Right renal pelvis (tissue), 4 donors: ENCODE results near the gene LY6G5C. TPM values are rescaled to one million over a fixed set of nuclear protein-coding genes. Genes with fewer than 3 reads are reported as not detected.

Experiments used
- DNase-seq, 4 donors: peaks; one replicate each; pipeline ENCODE4 v3.0.0-alpha.2; 2013; ENCODE audit warnings: low read depth in 4 of 4, low spot score in 3 of 4, missing footprints in 1 of 4
- polyA plus RNA-seq, 4 donors: library from polyadenylated mRNA; unstranded; fragments of 120-200 nt; gene quantifications; one replicate each; pipeline ENCODE4 v1.2.1, GENCODE V29; 2013; ENCODE audit not compliant: insufficient read length in 4 of 4

Gene LY6G5C
- polyA plus RNA-seq, 4 donors, result 2.4 to 3.3 (median 2.7) TPM

GRCh38 chr6:31663961-31664789, 16.7 kb downstream of the LY6G5C start:
- no peak for DNase-seq

- DNase-seq, result no peak
These were observed 17.5 kb downstream of the LY6G5C start for GRCh38 chr6:31663126-31663960.

- no peak for DNase-seq
These were observed 18.6 kb downstream of the LY6G5C start for GRCh38 chr6:31662124-31662723.

DNA sequence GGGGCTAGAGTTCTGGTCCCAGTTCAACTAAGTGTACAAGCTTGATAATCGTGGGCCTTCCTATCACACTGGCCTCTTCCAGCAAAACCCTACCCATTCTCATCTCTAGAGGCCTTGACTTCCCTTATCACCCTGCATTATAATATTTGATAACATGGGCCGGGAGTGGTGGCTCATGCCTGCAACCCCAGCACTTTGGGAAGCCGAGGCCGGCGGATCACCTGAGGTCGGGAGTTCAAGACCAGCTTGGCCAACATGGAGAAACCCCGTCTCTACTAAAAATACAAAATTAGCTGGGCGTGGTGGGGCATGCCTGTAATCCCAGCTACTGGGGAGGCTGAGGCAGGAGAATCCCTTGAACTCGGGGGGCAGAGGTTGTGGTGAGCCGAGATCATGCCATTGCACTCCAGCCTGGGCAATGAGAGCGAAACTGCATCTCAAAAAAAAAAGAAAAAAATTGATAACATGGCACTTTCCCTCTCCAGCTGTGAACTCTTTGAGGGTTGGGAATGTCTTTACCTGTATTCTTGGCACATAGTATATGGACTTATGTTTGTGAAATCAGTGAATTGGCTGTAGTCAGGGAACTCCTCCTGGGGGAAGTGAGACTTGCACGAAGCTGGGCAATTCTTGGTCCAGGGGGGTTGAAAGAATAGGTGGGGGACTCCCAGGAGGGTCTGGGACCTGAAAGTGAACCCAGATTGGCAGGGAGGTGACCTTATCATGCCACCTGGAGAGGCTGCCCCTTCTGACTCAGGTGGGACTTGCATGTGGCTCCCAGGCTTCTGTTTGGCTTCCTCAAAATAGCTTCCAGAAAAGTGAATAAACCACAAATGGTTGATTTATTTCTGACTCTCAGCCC, 19.4 kb downstream of the LY6G5C start:
- no peak for DNase-seq

DNA sequence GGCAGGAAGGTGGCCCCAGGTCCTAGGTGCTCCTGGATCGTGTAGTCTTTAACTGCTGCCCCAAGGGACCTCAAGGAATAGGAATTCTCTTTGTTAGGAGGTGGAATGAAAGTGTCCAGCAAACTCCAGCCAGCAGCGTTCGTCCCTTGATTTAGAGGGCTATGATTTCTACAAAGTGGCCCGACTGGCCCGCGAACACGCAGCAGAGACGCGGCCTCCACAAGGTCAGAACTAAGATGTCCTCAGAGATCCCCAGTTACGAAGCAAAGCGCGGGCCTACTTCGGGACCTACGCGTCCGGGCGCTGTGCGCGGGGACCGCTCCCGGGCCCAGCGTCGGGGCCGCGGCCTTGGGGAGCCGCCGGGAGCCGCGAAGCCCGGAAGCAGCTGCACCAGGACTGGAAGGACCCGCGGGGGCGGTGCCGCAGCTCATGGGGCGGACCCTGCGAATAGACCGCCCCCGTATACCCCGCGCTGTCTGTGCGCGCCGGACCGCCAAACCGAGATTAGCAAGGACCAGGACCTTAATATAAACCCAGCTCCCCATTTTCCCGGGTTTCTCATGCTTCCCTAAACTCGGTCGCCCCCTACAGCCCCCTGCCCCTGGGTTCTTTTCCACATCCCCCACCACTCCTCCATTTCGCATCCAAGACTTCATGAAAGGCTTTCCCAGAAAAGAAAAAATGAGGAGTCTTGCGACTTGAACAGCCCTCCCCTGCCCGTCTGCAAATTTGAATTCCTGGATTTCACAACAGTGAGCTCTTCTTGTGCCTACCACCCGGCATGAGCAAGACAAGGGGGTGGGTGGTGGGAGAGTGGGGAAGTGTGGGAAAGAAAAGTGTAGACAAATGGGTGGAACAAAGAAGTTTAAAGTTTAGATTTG, 20.2 kb downstream of the LY6G5C start, which contains the start of gene C6orf47:
Gene C6orf47 (minus strand): TSS at position 398 of the 881 bp plus-strand sequence. CDS start 831 bp downstream, outside the sequence.
- peak in 1 of 4 donors; percentile 63 for DNase-seq

DNA sequence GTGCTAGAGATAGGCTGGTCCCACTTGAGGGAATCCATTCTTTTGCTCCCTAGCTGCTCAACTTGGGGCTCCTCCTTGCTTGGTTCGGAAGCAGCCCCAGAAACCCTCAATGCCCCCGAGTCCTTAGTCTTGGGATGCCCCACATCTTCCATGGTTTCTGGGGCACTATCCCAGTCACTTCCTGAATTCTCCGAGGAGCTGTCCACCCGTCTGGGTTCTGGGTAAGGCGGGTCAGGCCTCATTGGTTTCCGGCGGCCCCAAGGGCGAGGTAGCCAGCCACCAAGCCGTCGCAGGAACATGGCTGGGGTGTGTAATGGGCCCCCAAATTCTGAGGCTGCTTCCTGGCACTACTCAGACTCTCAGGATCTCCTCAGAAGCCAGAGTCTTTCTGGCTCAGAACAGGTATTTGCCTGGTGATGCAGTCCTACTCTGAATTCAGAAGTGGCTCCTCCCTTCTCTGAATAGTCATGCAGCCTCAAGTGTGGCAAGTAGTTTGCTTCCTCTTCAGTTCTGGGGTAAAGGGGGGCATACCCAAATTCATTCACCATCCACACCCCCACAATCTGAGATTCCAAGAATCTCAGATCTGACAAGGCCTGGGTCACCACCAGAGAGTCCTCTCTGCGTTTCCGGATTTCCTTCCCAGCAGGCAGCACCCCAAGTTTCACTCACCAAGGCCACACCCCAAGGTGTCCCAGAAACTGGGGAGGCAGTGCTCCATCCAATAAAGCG, 21.1 kb downstream of the LY6G5C start:
- DNase-seq, result no peak

DNA sequence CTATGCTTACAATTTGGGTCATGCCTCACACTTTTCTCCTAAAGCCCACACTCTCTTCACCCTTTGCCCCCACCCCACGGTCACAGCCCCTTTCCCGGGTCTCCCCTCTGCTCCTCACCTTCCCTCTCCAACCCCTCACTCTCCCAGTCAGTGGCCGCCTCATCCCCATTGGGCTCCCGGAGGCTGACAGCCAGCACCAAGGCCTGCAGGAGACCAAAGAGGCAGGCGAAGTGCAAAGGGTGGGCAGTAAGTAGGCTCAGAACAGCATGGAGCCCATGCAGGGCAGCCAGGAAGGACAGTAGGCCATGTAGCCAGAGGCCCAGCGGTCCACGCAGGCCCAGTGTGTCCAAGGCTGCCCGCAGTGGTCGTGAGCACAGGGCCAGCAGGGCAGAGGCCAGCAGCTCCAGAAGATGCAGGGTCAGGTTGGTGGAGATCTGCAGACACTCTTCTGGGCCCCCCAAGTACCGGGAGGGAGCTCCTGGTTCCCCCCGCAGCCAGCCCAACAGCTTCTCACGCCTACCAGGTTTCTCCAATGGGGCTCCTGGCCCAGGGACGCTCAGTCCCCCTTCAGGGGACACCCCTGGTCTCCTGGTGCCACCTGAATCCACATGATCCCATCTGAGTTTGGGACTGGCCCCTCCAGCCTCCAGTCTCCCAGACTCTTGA, 21.8 kb downstream of the LY6G5C start:
- DNase-seq, result no peak

DNA sequence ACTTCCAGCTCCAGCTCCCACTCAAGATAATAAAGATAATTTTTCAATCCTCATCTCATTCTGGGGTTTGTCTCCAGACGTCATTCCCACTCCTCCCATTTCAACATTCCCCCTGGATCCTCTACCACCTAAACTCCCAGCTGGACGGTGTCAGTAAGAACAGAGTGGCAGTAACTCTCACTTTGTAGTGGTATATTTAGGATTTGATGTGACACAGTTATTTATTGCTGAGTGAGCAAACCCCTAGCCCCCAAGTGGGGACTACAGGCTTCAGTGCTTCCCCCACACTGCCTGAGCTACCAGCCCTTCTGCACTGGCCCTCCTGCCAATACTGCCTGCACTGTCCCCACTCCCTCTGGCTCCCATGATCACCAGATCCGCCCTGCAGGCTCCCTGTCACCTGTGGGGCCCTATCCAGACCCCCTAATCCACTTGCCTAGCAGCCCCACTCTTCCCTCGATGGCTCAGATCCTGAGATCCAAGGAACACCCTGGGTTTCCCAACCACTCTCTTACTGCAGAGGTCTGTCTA, 22.6 kb downstream of the LY6G5C start:
- DNase-seq, result no peak

GRCh38 chr6:31657406-31658157, 23.3 kb downstream of the LY6G5C start:
- DNase-seq, result no peak

DNA sequence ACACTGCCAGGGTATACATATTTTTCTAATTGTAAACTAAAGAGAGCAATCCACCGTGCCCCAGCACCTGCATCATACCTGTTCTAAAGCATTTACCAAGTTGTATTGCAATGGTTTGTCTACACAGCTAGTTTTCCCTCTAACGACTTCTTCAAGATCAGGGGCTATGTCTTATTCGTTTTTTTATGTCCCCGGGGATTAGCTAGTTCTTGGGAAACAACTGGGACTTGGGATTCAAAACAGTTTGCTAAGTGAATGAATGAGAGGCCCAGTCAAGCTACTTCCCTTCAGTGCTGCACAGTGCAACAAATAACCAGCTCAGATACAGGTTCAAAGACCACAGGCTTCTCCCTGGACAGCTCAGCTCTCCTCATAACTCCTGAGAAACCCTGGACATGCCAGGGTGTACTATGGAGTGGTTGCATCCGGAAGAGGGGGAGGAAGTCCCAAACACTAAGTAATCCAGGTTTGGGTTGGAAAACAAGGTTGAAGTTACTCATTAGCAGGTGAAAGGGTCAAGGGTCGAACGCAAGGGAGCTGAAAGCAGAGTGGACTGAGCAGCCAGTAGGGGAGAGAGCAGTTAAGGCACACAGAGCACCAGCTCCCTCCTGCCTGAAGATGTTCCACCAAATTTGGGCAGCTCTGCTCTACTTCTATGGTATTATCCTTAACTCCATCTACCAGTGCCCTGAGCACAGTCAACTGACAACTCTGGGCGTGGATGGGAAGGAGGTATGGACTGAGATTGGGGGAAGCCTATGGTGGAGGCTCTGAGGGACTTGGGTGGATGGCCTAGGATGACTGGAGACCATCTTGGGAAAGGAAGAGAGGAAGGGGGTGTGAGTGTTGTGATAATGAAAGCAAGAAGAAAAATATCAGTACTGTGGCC, 25.3 kb downstream of the LY6G5C start, which contains the start of gene APOM:
Gene APOM (plus strand): TSS at position 546 of the 889 bp plus-strand sequence. CDS start 73 bp downstream, at position 619.
- DNase-seq, result no peak

DNA sequence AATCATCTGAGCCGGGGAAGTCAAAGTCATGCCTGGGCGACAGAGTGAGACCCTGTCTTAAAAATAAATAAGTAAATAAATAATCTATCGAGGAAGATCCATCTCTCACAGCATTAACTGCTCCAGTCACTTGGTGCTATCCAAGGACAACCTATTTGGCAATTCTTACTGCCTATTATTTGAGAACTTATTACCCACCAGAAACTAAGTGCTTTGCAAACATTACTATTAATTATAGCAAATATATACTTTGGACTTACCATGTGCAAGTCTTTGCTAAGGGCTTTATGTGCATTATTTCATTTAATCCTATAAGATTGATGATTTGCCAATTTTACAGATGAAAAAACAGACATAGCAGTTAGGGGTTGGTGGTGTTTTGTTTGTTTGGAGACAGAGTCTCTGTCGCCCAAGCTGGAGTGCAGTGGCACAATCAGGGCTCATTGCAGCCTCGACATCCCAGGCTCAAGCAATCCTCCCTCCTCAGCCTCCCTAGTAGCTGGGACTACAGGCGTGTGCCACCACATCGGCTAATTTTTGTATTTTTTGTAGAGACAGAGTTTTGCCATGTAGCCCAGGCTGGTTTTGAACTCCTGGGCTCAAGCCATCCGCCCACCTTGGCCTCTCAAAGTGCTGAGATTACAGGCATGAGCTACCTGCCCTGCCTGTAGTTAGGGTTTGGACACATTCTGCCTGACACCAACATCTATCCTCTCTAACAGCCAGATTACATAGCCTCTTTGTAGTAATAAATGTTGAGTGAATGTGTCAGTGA, 26.1 kb downstream of the LY6G5C start:
- no peak for DNase-seq

DNA sequence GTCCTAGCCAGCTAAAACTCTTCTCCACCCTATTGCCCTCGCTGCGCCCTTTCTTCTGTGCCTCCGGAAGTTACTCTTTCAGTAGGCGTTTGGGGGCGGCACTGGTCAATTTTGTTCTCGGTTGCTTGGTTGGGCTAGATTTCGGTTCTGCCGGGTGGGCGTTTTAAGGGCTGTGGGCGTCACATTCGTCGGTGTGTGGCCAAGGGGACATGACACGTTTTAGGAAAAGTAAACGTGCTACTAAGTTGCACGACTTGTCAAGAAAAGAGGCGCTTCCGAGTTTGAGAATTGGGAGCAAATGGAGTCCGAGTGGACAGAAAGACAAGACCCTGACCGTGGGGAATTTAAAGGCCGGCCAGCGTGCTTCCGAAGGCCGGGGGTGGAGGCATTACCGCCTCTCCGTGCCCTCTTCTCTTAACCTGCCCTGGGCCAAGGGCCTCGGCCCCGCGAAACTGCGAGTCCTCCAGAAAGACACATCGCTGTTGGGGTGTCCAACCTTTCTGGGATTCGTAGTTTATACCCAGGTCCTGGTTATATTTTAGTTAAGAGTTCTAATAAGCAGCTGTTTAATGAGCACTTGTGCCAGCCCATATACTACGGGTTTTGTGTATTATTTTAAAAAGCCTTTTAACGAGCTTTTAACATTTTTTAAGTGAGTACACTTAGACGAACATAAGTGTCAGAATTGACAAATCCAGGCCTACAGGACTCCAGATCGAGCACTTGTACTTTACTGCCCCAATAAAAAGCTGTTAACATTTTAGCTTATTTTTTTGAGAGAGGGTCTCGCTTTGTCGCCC, 27.7 kb downstream of the LY6G5C start:
- no peak for DNase-seq

GRCh38 chr6:31651602-31652191, 29.2 kb downstream of the LY6G5C start:
- DNase-seq, result peak in 1 of 4 donors; percentile 56

DNA sequence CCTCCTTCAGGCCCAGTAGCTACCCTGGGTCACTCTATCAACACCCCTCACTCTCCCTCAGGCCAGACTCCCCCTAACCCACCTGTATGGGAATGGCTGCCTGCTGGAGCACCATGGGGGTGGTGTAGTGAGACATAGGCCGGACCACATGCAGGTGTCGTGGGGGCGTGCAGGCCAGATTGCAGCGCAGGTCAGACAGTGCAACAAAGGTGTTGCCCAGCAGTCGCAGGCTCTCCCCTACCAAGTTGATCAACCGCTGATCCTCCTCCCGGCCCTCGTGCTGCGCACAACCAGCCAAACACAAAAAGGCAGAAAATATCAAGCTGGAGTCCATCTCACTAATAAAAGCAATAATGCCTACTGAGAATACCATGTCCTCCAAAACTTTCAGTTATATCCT, 35.5 kb downstream of the LY6G5C start:
- no peak for DNase-seq
